GM12874 (cell line): ENCODE measurements around the gene TYMP.

Experiments used
- TF ChIP-seq, protein P1 (sequence below): IDR thresholded peaks from 2 replicates; pipeline ENCODE4 v1.5.1; 2011; ENCODE audit warnings: low read depth, mild to moderate bottlenecking, control low read depth, low read length, moderate library complexity; ENCODE audit not compliant: insufficient read depth

Gene TYMP

DNA sequence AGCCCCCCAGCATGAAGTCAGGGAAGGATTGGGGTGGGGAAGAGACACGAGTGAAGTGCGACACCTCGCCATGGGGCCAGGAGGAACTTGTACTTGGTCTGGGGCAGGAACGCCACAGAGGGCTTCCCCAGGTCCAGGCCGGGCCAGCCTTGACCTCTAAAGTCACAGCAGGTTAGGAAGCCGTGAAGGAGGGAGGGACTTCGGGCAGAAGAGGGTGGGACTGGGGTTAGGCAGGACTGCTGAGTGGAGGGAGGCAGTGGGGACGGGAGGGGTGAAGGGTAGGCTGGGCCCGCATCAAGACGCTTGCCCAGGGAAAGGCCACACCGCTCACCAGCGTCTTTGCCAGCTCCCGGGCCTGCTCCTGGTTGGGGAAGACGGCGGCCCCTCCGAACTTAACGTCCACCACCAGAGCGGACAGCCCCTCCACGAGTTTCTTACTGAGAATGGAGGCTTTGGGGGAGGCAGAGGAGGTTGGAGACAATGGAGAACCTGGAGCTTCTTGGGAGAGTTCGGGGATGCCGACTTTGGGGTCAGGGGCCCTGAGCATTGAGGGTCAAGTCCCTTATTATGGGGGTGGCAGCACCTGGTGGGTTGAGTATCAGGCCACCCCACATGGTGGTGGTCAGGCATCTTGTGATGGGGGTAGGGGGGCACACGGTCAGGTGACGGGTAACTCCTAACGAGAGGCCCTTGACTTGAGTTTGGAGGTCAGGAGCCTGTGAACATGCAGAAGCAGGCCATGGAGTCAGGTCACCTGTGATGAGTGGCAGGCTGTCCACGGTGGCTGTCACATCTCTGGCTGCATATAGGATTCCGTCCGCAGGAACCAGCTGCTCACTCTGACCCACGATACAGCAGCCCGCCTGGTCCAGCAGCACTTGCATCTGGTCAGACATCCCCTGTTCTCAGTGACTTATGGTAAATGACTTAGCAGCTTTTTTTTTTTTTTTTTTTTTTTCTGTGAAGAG, 2.7 kb downstream of the TYMP start:
- TF ChIP-seq, protein P1, sequence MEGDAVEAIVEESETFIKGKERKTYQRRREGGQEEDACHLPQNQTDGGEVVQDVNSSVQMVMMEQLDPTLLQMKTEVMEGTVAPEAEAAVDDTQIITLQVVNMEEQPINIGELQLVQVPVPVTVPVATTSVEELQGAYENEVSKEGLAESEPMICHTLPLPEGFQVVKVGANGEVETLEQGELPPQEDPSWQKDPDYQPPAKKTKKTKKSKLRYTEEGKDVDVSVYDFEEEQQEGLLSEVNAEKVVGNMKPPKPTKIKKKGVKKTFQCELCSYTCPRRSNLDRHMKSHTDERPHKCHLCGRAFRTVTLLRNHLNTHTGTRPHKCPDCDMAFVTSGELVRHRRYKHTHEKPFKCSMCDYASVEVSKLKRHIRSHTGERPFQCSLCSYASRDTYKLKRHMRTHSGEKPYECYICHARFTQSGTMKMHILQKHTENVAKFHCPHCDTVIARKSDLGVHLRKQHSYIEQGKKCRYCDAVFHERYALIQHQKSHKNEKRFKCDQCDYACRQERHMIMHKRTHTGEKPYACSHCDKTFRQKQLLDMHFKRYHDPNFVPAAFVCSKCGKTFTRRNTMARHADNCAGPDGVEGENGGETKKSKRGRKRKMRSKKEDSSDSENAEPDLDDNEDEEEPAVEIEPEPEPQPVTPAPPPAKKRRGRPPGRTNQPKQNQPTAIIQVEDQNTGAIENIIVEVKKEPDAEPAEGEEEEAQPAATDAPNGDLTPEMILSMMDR: no peak

DNA sequence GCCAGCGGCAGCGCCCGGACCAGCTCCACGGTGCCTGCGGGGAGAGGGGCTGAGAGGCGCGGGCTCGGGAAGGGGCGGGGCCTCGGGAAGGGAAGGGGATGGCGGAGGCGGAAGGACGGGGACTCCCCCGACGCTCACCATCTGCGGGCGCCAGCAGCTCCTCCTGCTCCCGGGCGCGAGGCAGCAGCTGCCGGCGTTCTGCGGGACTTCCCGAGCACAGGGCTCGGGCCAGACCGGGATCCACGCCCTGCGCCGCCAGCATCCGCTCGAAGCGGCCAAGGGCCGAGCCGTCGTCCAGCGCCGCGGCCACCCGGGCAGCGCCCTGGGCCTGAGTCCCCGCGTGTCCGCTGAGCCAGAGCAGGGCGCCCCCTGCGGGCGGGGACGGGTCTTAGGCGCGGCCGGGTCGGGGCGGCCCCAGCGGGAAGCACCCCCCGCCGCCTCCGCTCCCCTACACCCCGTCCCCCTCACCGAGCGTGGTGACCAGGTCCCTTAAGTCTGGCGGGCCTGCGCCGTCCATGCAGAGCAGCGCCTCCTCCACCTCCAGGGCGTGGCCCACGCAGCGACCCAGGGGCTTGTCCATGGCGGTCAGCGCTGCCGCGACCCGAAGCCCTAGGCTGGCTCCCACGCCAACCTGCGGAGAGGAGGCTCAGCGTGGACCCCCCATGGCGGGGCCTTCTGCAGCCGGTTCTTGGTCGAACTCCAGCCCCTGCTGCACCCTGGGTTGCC, 3.5 kb downstream of the TYMP start:
- TF ChIP-seq, protein P1: peak; percentile 80

DNA sequence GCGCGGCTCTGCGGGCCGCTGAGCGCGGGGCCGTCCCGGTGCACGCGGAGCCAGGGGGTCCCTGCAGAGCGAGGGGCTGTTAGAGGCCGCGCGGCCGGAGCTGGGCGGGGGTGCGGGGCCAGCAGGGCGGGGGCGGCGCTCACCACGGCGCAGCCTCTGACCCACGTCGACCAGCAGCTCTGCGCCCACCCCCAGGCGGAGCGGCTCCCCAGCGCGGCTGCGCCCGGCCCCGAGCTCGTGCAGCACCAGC, 4.0 kb downstream of the TYMP start:
- TF ChIP-seq, protein P1: no peak

DNA sequence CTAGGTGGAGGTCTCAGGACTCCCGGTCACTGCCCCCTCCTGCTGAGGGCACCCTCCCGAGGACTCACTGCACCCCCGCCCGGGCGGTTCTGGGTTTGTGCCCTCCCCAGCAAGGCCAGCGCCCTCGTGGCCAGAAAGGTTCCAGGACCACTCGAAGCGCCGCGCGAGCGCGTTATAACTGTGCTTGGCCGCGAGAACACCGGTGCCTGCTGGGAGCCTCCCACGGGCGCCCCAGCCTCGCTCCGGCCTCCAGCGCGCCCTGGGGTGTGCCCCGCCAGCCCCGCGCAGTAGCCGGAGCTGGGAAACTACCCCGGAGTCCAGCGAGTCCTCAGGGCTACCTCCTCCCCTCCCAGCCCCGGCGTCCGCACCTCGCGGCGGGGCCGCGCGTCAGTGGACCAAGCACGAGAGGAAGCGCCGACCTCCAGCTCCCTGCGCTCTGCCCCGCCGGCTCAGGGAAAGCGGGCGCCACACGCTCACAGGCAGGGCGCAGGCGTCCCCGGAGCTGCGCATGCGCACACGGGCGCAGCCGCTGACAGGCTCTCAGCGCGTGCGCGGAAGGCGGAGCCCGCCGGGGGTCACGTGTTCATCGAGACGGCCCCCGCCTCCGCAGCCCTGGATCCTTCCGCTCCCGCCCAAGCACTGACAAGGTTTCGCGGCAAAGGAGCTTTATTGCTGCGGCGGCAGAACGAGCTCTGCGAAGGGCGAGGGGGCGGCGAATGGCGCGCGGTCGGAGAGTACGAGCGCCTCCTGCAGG, 4.5 kb downstream of the TYMP start, which contains the start of gene SCO2:
TSS of gene SCO2 (minus strand) at position 495 of the 754 bp plus-strand sequence. CDS start 1,187 bp downstream, outside the sequence.
- TF ChIP-seq, protein P1: peak; percentile 68

DNA sequence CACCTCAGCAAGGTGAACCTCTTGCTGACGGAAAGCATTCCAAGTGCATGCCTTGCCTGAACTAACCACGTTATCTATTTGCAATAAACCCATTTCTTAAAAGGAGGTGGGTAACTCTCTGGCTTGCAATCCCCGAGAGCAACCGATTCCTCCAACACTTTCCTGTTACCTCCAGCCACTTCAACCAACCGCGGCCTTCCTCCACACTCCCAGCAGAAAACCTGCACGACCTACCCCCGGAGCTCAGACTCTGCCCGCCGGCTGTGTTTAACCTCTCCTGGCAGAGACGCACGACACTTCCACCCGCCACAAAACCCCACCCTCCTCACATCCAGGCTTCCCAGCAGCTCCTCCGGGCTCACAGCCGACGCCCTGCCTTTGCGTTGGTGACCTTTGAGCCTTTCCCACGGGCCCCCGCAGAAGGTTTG, 5.1 kb downstream of the TYMP start:
- TF ChIP-seq, protein P1: no peak

DNA sequence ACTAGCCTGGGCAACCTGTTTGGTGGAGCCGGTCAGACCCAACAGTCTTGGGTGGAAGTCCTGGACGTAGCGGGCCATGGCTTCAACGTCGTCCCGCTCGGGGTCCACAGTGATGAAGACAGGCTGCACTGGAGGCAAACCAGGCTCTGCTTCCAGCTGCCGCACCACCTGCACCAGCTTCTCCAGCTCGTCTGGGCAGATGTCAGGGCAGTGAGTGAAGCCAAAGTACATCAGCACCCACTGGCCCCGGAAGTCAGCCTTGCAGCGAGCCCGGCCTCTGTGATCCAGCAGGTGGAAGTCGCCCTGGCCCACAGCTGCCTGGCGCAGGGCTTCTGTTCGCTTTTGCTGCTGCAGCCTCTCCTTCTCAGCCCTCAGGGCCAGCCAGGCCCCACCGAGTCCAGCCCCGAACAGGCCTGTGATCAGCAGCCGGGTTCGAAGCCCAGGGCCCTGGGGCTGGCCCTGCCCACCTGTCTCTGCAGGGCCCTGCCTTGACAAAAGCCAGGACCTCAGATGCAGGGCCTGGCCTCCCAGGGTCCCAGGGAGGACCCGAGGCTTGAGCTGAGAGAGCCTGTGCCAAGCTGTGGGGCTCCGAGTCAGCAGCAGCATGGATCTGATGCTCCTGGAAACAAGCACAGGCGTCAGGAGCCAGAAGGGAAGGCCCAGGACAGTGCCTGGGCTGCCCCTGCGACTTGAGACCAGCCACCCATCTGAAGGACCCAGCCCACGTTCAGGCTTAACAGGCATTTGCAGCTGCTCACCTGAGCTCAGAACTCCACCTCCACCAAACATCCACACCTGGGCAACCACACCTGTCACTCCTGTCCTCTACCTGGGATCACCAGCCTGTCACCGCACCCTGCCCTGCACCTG, 5.8 kb downstream of the TYMP start:
- TF ChIP-seq, protein P1: no peak

DNA sequence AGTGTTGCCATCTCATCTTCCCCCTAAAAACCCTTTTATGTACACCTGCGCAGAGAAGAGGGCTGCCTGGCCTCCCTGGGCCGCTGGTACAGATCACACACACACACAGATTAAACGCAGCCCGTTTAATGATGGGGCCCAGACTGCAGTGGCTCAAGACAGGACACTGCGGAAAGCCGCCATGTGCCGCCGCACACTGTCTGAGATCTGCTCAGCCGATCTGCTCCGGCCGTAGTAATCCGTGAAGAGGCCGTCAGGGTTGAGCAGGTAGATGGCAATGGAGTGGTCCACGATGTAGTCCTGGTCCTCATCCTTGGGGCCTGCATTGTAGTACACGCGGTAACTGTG, 6.4 kb downstream of the TYMP start:
- TF ChIP-seq, protein P1: no peak
